ENCODE measurements around the gene GLMP. TPM values are rescaled to one million over a fixed set of nuclear protein-coding genes. Genes with fewer than 3 reads are reported as not detected.
"Not testable (repeated sequence)": the region's sequence is repeated elsewhere in the genome, so short reads cannot be mapped to it uniquely, and the experiment has no call there.

GLMP gene
- total RNA-seq, 5 donors from 2014 or later (not counting 1 experiment from before 2014, with no cell fraction given), result 18.7 to 25.4 (median 24.1) TPM

DNA sequence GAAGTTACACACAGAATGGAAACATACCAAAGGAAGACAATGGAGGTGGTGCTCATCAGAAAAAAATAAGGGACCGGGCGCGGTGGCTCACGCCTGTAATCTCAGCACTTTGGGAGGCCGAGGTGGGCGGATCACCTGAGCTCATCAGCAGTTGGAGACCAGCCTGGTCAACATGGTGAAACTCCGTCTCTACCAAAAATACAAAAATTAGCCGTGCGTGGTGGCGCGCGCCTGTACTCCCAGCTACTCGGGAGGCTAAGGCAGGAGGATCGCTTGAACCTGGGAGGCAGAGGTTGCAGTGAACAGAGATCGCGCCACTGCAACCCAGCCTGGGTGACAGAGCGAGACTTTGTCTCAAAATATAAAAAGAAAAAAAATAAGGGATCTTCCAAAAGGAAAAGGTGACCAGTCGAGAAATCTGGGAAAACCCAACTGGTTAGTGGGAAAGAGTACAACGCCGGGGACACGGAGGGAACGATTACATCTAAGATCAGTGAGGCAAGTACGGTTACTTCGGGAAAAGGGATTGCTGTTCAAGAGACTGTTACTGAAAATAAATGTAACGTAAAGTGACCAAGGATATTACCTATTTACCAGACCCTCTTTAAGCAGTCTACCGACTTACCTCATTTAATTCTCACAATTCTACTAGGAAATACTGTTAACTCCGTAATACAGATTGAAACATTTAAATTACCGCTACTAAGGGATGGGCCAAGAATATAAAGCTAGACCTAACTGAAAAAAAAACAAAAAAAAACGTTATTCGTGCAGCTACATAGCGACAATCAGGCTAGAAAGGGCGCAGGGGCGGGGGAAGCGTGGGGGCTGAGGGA is 41.8 kb upstream of the GLMP start:
- Histone ChIP-seq H3K36me3 (ENCODE audit: control insufficient read depth in 2 of 2, extremely low read depth in 1 of 2, insufficient read depth in 1 of 2, low read length in 1 of 2) (peaks cover 0 to 40% of the 10 kb centered on the region in 2 donors), H3K27ac (ENCODE audit: low read length) (peak overlapping the region; percentile 44), H3K9me3 (no peaks in the 10 kb centered on the region), H3K4me3 (ENCODE audit: control insufficient read depth in 1 of 2, extremely low read depth in 1 of 2, low read length in 1 of 2) (peak overlapping the region; percentile 90 to 97), H3K4me1 (ENCODE audit: control insufficient read depth in 1 of 2, extremely low read depth in 1 of 2, insufficient read depth in 2 of 2, low read length in 2 of 2) (peaks cover 14 to 17% of the 10 kb centered on the region in 2 experiments), H3K27me3 (replicated peaks in 1 of 2; ENCODE audit: control insufficient read depth in 2 of 2, extremely low read depth in 1 of 2, insufficient read depth in 2 of 2, low read length in 1 of 2) (no peaks in the 10 kb centered on the region)
- peak overlapping the region; percentile 95 to 97 (median 97) for H3K4me3 Mint-ChIP-seq
- ATAC-seq (replicated peaks in 1 of 4), result no peak
- POLR2A ChIA-PET, result interaction anchor here in 1 of 2 donors (0.6 kb wide), 1 partner anchor 375 kb away, joined by 3 read pairs; no protein-coding TSS in a partner anchor
- H3K36me3 Mint-ChIP-seq, result peaks cover 15% of the 10 kb centered on the region
- WGBS (ENCODE audit: insufficient coverage), result 19% methylated on average over 16 of the region's 34 CpGs
- peak overlapping the region; percentile 97 to 100 for H3K27ac Mint-ChIP-seq
- no peaks in the 10 kb centered on the region for H3K27me3 Mint-ChIP-seq
- CTCF ChIA-PET, result interaction anchor here in 1 of 2 donors (0.7 to 0.8 kb wide), 2 partner anchors 49 to 55 kb away, joined by 3 to 4 read pairs; no protein-coding TSS in a partner anchor
- no peak for DNase-seq
- H3K4me1 Mint-ChIP-seq, result peaks cover 38 to 41% (median 40%) of the 10 kb centered on the region in 3 donors
- no peaks in the 10 kb centered on the region for H3K9me3 Mint-ChIP-seq

DNA sequence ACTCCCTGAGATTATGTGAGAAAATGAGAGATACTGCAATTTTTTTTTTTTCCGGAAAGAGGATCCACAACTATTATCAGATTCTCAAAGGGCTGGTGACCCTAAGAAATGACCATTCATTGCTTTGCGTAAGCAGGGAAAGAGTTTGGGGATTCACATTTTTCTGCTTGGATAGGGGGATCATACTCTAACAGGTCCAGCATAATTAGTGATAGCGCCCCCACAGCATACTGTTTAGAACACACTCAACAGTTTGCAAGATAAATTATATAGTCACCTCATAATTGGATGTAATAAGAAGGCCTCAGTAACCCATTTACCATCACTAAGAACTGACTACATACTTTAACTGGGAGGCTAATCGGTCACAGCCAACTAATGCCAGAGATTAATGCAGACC is 40.8 kb upstream of the GLMP start:
- no peak overlapping the region for H3K27ac Mint-ChIP-seq

DNA sequence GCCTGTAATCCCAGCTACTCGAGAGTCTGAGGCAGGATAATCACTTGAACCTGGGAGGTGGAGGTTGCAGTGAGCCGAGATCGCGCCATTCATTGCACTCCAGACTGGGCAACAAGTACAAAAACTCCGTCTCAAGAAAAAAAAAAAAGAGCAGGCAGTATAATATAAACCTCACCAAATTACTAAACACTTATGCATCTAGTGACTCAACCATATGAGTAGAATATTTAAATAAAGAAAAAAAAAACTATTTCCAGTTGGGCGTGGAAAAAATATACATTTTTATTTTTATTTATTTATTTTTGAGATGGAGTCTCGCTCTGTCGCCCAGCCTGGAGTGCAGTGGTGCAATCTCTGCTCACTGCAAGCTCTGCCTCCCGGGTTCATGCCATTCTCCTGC is 27.7 kb upstream of the GLMP start:
- H3K4me3 Mint-ChIP-seq; H3K27me3 ChIP-seq (replicated peaks in 1 of 2; ENCODE audit: control insufficient read depth in 2 of 2, extremely low read depth in 1 of 2, insufficient read depth in 2 of 2, low read length in 1 of 2); H3K27me3 Mint-ChIP-seq; H3K4me1 ChIP-seq (ENCODE audit: control insufficient read depth in 1 of 2, extremely low read depth in 1 of 2, insufficient read depth in 2 of 2, low read length in 2 of 2); H3K27ac Mint-ChIP-seq; POLR2A ChIA-PET; ATAC-seq (replicated peaks in 1 of 4); CTCF ChIA-PET; H3K4me3 ChIP-seq (ENCODE audit: control insufficient read depth in 1 of 2, extremely low read depth in 1 of 2, low read length in 1 of 2); H3K27ac ChIP-seq (ENCODE audit: low read length); H3K9me3 Mint-ChIP-seq; H3K4me1 Mint-ChIP-seq; DNase-seq; H3K9me3 ChIP-seq: not testable (repeated sequence)
- WGBS (ENCODE audit: insufficient coverage), result no CpG with 5 or more reads among the region's 9 CpGs
- peaks cover 11 to 64% of the 10 kb centered on the region in 2 donors for H3K36me3 ChIP-seq (ENCODE audit: control insufficient read depth in 2 of 2, extremely low read depth in 1 of 2, insufficient read depth in 1 of 2, low read length in 1 of 2)
- peaks cover 27% of the 10 kb centered on the region for H3K36me3 Mint-ChIP-seq

More for the DNA sequence above, 40.8 kb upstream of the GLMP start:
- no peaks in the 10 kb centered on the region for H3K27me3 ChIP-seq (replicated peaks in 1 of 2; ENCODE audit: control insufficient read depth in 2 of 2, extremely low read depth in 1 of 2, insufficient read depth in 2 of 2, low read length in 1 of 2)
- H3K27ac ChIP-seq (ENCODE audit: low read length), result no peak overlapping the region
- H3K27me3 Mint-ChIP-seq, result no peaks in the 10 kb centered on the region
- H3K9me3 Mint-ChIP-seq, result no peaks in the 10 kb centered on the region
- ATAC-seq (replicated peaks in 1 of 4) (no peak), DNase-seq (peak in 1 of 35 experiments; percentile 17)
- H3K9me3 ChIP-seq, result no peaks in the 10 kb centered on the region
- H3K4me1 ChIP-seq (ENCODE audit: control insufficient read depth in 1 of 2, extremely low read depth in 1 of 2, insufficient read depth in 2 of 2, low read length in 2 of 2), result peaks cover 14 to 17% of the 10 kb centered on the region in 2 experiments
- ChIA-PET POLR2A (no interaction called here), CTCF (no interaction called here)
- no peak overlapping the region for H3K4me3 ChIP-seq (ENCODE audit: control insufficient read depth in 1 of 2, extremely low read depth in 1 of 2, low read length in 1 of 2)
- H3K36me3 ChIP-seq (ENCODE audit: control insufficient read depth in 2 of 2, extremely low read depth in 1 of 2, insufficient read depth in 1 of 2, low read length in 1 of 2), result peaks cover 0 to 50% of the 10 kb centered on the region in 2 donors
- 100% methylated on average over 1 of the region's 4 CpGs for WGBS (ENCODE audit: insufficient coverage)
- peak overlapping the region; percentile 95 to 97 (median 97) for H3K4me3 Mint-ChIP-seq
- peaks cover 38 to 41% (median 40%) of the 10 kb centered on the region in 3 donors for H3K4me1 Mint-ChIP-seq
- peaks cover 15% of the 10 kb centered on the region for H3K36me3 Mint-ChIP-seq

DNA sequence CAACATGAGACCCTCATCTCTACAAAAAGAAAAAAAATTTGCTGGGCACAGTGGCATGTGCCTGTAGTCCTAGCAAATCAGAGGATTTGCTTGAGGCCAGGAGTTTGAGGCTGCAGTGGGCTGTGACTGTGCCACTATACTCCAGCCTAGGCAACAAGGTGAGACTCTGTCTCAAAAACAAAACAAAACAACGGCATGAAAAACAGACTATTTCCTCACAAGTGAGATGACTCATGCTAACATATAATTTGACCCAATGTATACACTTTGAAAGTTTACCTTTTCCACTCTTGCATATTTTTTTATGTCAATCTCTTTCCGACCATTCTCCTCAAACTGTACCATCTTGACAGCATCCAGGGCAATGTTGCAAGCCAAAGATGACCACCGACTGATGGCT is 25.1 kb upstream of the GLMP start:
- H3K27ac ChIP-seq (ENCODE audit: low read length), result no peak overlapping the region
- Mint-ChIP-seq H3K36me3 (peaks cover 44% of the 10 kb centered on the region), H3K9me3 (no peaks in the 10 kb centered on the region), H3K4me3 (no peak overlapping the region), H3K4me1 (no peaks in the 10 kb centered on the region), H3K27ac (no peak overlapping the region), H3K27me3 (no peaks in the 10 kb centered on the region)
- H3K4me1 ChIP-seq (ENCODE audit: control insufficient read depth in 1 of 2, extremely low read depth in 1 of 2, insufficient read depth in 2 of 2, low read length in 2 of 2), result no peaks in the 10 kb centered on the region
- WGBS (ENCODE audit: insufficient coverage), result 78% methylated on average over 1 of the region's 3 CpGs
- ATAC-seq (replicated peaks in 1 of 4), result no peak
- no peaks in the 10 kb centered on the region for H3K27me3 ChIP-seq (replicated peaks in 1 of 2; ENCODE audit: control insufficient read depth in 2 of 2, extremely low read depth in 1 of 2, insufficient read depth in 2 of 2, low read length in 1 of 2)
- H3K9me3 ChIP-seq, result no peaks in the 10 kb centered on the region
- ChIA-PET POLR2A (no interaction called here), CTCF (interaction anchor here in 1 of 2 donors (0.6 kb wide), 1 partner anchor 12 kb away, joined by 3 read pairs; no protein-coding TSS in a partner anchor)
- peaks cover 16 to 84% of the 10 kb centered on the region in 2 donors for H3K36me3 ChIP-seq (ENCODE audit: control insufficient read depth in 2 of 2, extremely low read depth in 1 of 2, insufficient read depth in 1 of 2, low read length in 1 of 2)
- no peak for DNase-seq
- no peak overlapping the region for H3K4me3 ChIP-seq (ENCODE audit: control insufficient read depth in 1 of 2, extremely low read depth in 1 of 2, low read length in 1 of 2)

DNA sequence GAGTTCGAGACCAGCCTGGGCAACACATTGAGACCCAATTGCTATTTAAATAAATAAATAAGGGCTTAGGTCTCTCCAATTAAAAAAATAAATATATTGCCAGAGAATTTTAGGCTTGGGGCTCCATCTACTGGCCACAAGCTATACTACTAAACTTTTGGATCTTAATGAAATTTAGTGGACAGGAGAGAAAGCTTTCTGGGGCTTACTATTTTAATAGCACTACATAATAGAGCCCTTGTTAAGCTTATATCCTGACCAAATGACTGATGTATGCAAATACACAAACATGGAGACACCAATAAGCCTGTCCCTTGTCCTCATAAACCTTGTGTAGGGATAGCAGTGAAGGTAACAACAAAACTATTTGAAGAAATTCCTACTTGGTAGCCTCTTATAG is 24.2 kb upstream of the GLMP start:
- Histone ChIP-seq H3K4me3 (ENCODE audit: control insufficient read depth in 1 of 2, extremely low read depth in 1 of 2, low read length in 1 of 2) (no peak overlapping the region), H3K9me3 (no peaks in the 10 kb centered on the region), H3K27me3 (replicated peaks in 1 of 2; ENCODE audit: control insufficient read depth in 2 of 2, extremely low read depth in 1 of 2, insufficient read depth in 2 of 2, low read length in 1 of 2) (no peaks in the 10 kb centered on the region), H3K4me1 (ENCODE audit: control insufficient read depth in 1 of 2, extremely low read depth in 1 of 2, insufficient read depth in 2 of 2, low read length in 2 of 2) (no peaks in the 10 kb centered on the region), H3K36me3 (ENCODE audit: control insufficient read depth in 2 of 2, extremely low read depth in 1 of 2, insufficient read depth in 1 of 2, low read length in 1 of 2) (peaks cover 20 to 85% of the 10 kb centered on the region in 2 donors), H3K27ac (ENCODE audit: low read length) (no peak overlapping the region)
- DNase-seq, result peak in 9 of 35 experiments; percentile 10 to 48 (median 13)
- ChIA-PET POLR2A (interaction anchor here in 1 of 2 donors (0.7 kb wide), 1 partner anchor 14 kb away, joined by 3 read pairs; no protein-coding TSS in a partner anchor), CTCF (interaction anchor here (0.6 to 1.1 kb wide), 8 partner anchors 10 to 225 kb away, joined by 3 to 6 read pairs (median 3); partner anchors contain the start of gene GLMP (in 1 of the 2))
- peaks cover 40% of the 10 kb centered on the region for H3K36me3 Mint-ChIP-seq
- H3K4me3 Mint-ChIP-seq, result no peak overlapping the region
- no peaks in the 10 kb centered on the region for H3K27me3 Mint-ChIP-seq
- no CpG with 5 or more reads among the region's 1 CpG for WGBS (ENCODE audit: insufficient coverage)
- no peaks in the 10 kb centered on the region for H3K4me1 Mint-ChIP-seq
- H3K9me3 Mint-ChIP-seq, result no peaks in the 10 kb centered on the region
- H3K27ac Mint-ChIP-seq, result no peak overlapping the region
- no peak for ATAC-seq (replicated peaks in 1 of 4)

DNA sequence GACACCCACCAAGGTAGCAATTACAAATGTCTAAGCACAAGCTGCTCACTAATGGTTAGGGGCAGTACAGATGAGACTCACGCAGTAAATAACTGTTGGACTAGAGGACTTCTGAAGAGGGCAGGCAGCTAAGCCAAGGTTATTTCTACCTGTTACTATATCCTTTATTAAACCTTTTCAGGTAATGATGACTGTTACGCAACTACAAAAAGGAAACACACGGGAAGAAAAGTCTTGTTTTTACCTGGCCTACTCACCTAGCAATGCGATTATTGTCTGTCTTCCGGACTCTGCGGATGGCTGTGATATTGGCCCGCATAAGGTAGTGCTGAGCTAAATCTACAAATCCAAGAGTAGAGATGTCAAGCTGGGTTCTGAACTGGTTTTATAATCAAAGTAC is 21.4 kb upstream of the GLMP start:
- H3K36me3 Mint-ChIP-seq, result peaks cover 43% of the 10 kb centered on the region
- H3K27me3 Mint-ChIP-seq, result no peaks in the 10 kb centered on the region
- Histone ChIP-seq H3K27ac (ENCODE audit: low read length) (no peak overlapping the region), H3K27me3 (replicated peaks in 1 of 2; ENCODE audit: control insufficient read depth in 2 of 2, extremely low read depth in 1 of 2, insufficient read depth in 2 of 2, low read length in 1 of 2) (no peaks in the 10 kb centered on the region), H3K4me3 (ENCODE audit: control insufficient read depth in 1 of 2, extremely low read depth in 1 of 2, low read length in 1 of 2) (no peak overlapping the region), H3K4me1 (ENCODE audit: control insufficient read depth in 1 of 2, extremely low read depth in 1 of 2, insufficient read depth in 2 of 2, low read length in 2 of 2) (no peaks in the 10 kb centered on the region), H3K36me3 (ENCODE audit: control insufficient read depth in 2 of 2, extremely low read depth in 1 of 2, insufficient read depth in 1 of 2, low read length in 1 of 2) (peaks cover 17 to 84% of the 10 kb centered on the region in 2 donors), H3K9me3 (no peaks in the 10 kb centered on the region)
- ChIA-PET POLR2A (no interaction called here), CTCF (no interaction called here)
- 97% methylated on average over 5 of the region's 7 CpGs for WGBS (ENCODE audit: insufficient coverage)
- H3K27ac Mint-ChIP-seq, result no peak overlapping the region
- no peak overlapping the region for H3K4me3 Mint-ChIP-seq
- no peak for ATAC-seq (replicated peaks in 1 of 4)
- DNase-seq, result no peak
- H3K9me3 Mint-ChIP-seq, result no peaks in the 10 kb centered on the region
- no peaks in the 10 kb centered on the region for H3K4me1 Mint-ChIP-seq
